Right lobe of liver (tissue), 6 donors: ENCODE data around the gene SH3D21. TPM values are rescaled to one million over a fixed set of nuclear protein-coding genes. Genes with fewer than 3 reads are reported as not detected.

Experiments used
- ATAC-seq, 4 donors: fragments of 200-7000 bp; cut with Tn5 transposase; one replicate each; pipeline ENCODE4 v1.9.1; 2020; ENCODE audit warnings: mild to moderate bottlenecking in 4 of 4, moderate library complexity in 4 of 4
- DNase-seq, 3 donors: peaks; one replicate each; pipeline ENCODE4 v3.0.0-alpha.2; 2020
- H3K27ac ChIP-seq, 3 donors: fragments of 200-600 bp; one replicate each; pipeline ENCODE4 v1.8.0; 2022
- H3K27me3 ChIP-seq, 2 donors: fragments of 200-600 bp; one replicate each; pipeline ENCODE4 v1.8.0; 2022
- H3K36me3 ChIP-seq, 4 donors: fragments of 200-600 bp; sonication (generic) in 1 of 4; one replicate each; pipeline versions ENCODE4 v1.5.1 to v1.8.0; 2017 to 2022; ENCODE audit warnings: control low read depth in 1 of 4
- H3K4me1 ChIP-seq, 4 donors: fragments of 200-600 bp; sonication (generic) in 1 of 4; one replicate each; pipeline versions ENCODE4 v1.5.1 to v1.8.0; 2017 to 2022; ENCODE audit warnings: control low read depth in 1 of 4
- H3K4me3 ChIP-seq, 3 donors: fragments of 200-600 bp; one replicate each; pipeline ENCODE4 v1.8.0; 2022
- H3K9me3 ChIP-seq, 4 donors: fragments of 200-600 bp; sonication (generic) in 1 of 4; one replicate each; pipeline versions ENCODE4 v1.5.1 to v1.8.0; 2017 to 2022; ENCODE audit warnings: control low read depth in 1 of 4
- CTCF ChIP-seq, 4 donors: fragments of 200-600 bp in 3 of 4; fragments of 450-650 bp in 1 of 4; IDR thresholded peaks; one replicate each; pipeline versions ENCODE4 v1.5.1 to v1.8.0; 2016 to 2022; ENCODE audit warnings: antibody characterized with exemption in 4 of 4, mild to moderate bottlenecking in 2 of 4
- POLR2A ChIP-seq: fragments of 450-650 bp; IDR thresholded peaks from one replicate; pipeline ENCODE4 v1.6.1; 2017; ENCODE audit warnings: antibody characterized with exemption, mild to moderate bottlenecking
- WGBS: methylation state at CpG from one replicate; pipeline ENCODE4 v1.1.6; 2018; ENCODE audit warnings: low coverage, low lambda C conversion rate; ENCODE audit not compliant: insufficient coverage; ENCODE audit errors: missing lambda C conversion rate; 5-methylcytosine and 5-hydroxymethylcytosine counted together
- intact Hi-C, 2 donors: fragments of 100-400 bp; cut with DNase I; formaldehyde crosslinking; loops; one replicate each; pipeline versions ENCODE4 v1.11.2 to v1.14.1; 2022
- total RNA-seq, 6 experiments: library from RNA; depleted of rRNA in 2 of 6; stranded (reverse); fragments of >200 nt in 2 of 6; fragmentation: NEBNext Ultra II Directional in 3 of 6; extraction: Animal tissue kit (Norgen Biotek cat#: 25700) in 3 of 6; gene quantifications; one replicate each; pipeline versions ENCODE4 v1.1.0 to v1.2.4, GENCODE V29; 2016 to 2023
- donor health status: DM: no; HTN: yes; CAD: no.
- donor health status: DM: no; HTN: no; CAD: no.
- donor health status: DM: no; HTN: no; CAD: no.
- donor health status: DM: no; HTN: yes; CAD: no.
- donor health status: DM: no; HTN: yes; CAD: no.

SH3D21 gene
- total RNA-seq, 6 experiments from 2014 or later = 0.50 to 5.1 (median 1.2) TPM

- no peaks in the 10 kb centered on the region for H3K9me3 ChIP-seq
- H3K4me3 ChIP-seq = peak overlapping the region in 2 of 3 donors; percentile 2 to 64
- TF ChIP-seq POLR2A (no peak), CTCF (IDR thresholded peaks at IDR 0.05) (no peak)
- no peaks in the 10 kb centered on the region for H3K27me3 ChIP-seq
- peaks cover 0 to 10% (median 4%) of the 10 kb centered on the region in 4 donors for H3K4me1 ChIP-seq
- WGBS = 33% methylated on average over 1 of the region's 23 CpGs
- intact Hi-C loops = no loop called here
- H3K27ac ChIP-seq = no peak overlapping the region
- ATAC-seq (no peak), DNase-seq (no peak)
- no peaks in the 10 kb centered on the region for H3K36me3 ChIP-seq
Observed at GRCh38 chr1:36320767-36321118, 14.6 kb downstream of the SH3D21 start.

- WGBS = 34% methylated on average over 19 of the region's 59 CpGs
- no peaks in the 10 kb centered on the region for H3K27me3 ChIP-seq
- intact Hi-C loops = no loop called here
Observed at GRCh38 chr1:36321119-36321951, 15.2 kb downstream of the SH3D21 start.

GRCh38 chr1:36322041-36322785 is 16.0 kb downstream of the SH3D21 start:
- H3K4me3 ChIP-seq = peak overlapping the region; percentile 56 to 71 (median 64)
- DNase-seq (no peak), ATAC-seq (no peak)
- H3K36me3 ChIP-seq = no peaks in the 10 kb centered on the region
- no peaks in the 10 kb centered on the region for H3K9me3 ChIP-seq
- intact Hi-C loops = no loop called here
- WGBS = 61% methylated on average over 20 of the region's 67 CpGs
- H3K4me1 ChIP-seq = peaks cover 0 to 10% (median 4%) of the 10 kb centered on the region in 4 donors
- TF ChIP-seq CTCF (IDR thresholded peaks at IDR 0.05) = no peak
- peak overlapping the region; percentile 30 to 73 (median 63) for H3K27ac ChIP-seq
- H3K27me3 ChIP-seq = no peaks in the 10 kb centered on the region

More at GRCh38 chr1:36321119-36321951, 15.2 kb downstream of the SH3D21 start:
- ATAC-seq (peak; percentile 8 to 33 (median 21)), DNase-seq (peak in 1 of 3 donors; percentile 70)
- Histone ChIP-seq H3K27ac (no peak overlapping the region), H3K9me3 (no peaks in the 10 kb centered on the region), H3K4me3 (peak overlapping the region; percentile 2 to 64 (median 14)), H3K4me1 (peaks cover 0 to 10% (median 4%) of the 10 kb centered on the region in 4 donors), H3K36me3 (no peaks in the 10 kb centered on the region)
- TF ChIP-seq POLR2A (no peak), CTCF (IDR thresholded peaks at IDR 0.05) (no peak)

GRCh38 chr1:36322786-36323635 is 16.8 kb downstream of the SH3D21 start:
- DNase-seq (peak in 2 of 3 donors; percentile 57 to 58), ATAC-seq (peak; percentile 12 to 19 (median 16))
- intact Hi-C loops = no loop called here
- peaks cover 0 to 10% (median 4%) of the 10 kb centered on the region in 4 donors for H3K4me1 ChIP-seq
- peak overlapping the region; percentile 56 to 71 (median 64) for H3K4me3 ChIP-seq
- no peaks in the 10 kb centered on the region for H3K27me3 ChIP-seq
- no peaks in the 10 kb centered on the region for H3K9me3 ChIP-seq
- 22% methylated on average over 8 of the region's 83 CpGs for WGBS
- H3K36me3 ChIP-seq = no peaks in the 10 kb centered on the region
- peak overlapping the region; percentile 30 to 73 (median 63) for H3K27ac ChIP-seq
- TF ChIP-seq CTCF (IDR thresholded peaks at IDR 0.05) = no peak
- no peak for TF ChIP-seq POLR2A
